ENCODE data around the gene PTCH1. TPM values are rescaled to one million over a fixed set of nuclear protein-coding genes. Genes with fewer than 3 reads are reported as not detected.

PTCH1 gene
- total and polyA plus RNA-seq, 7 donors, result 0.81 to 7.5 (median 3.5) TPM

- no peak for DNase-seq
- no peak for ATAC-seq
- Histone ChIP-seq H3K27me3 (ENCODE audit: insufficient read depth in 3 of 3, low read length in 2 of 3) (no peaks in the 10 kb centered on the region), H3K27ac (no peak overlapping the region), H3K4me1 (no peaks in the 10 kb centered on the region), H3K9me3 (no peaks in the 10 kb centered on the region), H3K4me3 (no peak overlapping the region), H3K36me3 (ENCODE audit: insufficient read depth in 1 of 2, low read depth in 1 of 2) (peaks cover 11 to 80% of the 10 kb centered on the region in 2 donors)
- WGBS, 3 donors, result 82 to 90% (median 89%) methylated on average over 11 of the region's 11 CpGs
- TF ChIP-seq CTCF (IDR thresholded peaks at IDR 0.05), result no peak
- intact Hi-C loops (cut with DNase I), result no loop called here
These were observed 39.3 kb downstream of the PTCH1 start for GRCh38 chr9:95477441-95477840.

GRCh38 chr9:95468791-95469190, 48.0 kb downstream of the PTCH1 start:
- intact Hi-C loops (cut with DNase I), result no loop called here
- DNase-seq (no peak), ATAC-seq (no peak)
- no peaks in the 10 kb centered on the region for H3K4me1 ChIP-seq
- WGBS, 3 donors, result 96% methylated on average over 19 of the region's 19 CpGs
- no peaks in the 10 kb centered on the region for H3K27me3 ChIP-seq (ENCODE audit: insufficient read depth in 3 of 3, low read length in 2 of 3)
- no peaks in the 10 kb centered on the region for H3K9me3 ChIP-seq
- H3K4me3 ChIP-seq, result no peak overlapping the region
- no peak for TF ChIP-seq CTCF (IDR thresholded peaks at IDR 0.05)
- peaks cover 5 to 96% of the 10 kb centered on the region in 2 donors for H3K36me3 ChIP-seq (ENCODE audit: insufficient read depth in 1 of 2, low read depth in 1 of 2)
- H3K27ac ChIP-seq, result no peak overlapping the region

- Histone ChIP-seq H3K9me3 (no peaks in the 10 kb centered on the region), H3K4me3 (no peak overlapping the region), H3K4me1 (peaks cover 9% of the 10 kb centered on the region), H3K27me3 (ENCODE audit: insufficient read depth in 3 of 3, low read length in 2 of 3) (no peaks in the 10 kb centered on the region), H3K27ac (no peak overlapping the region), H3K36me3 (ENCODE audit: insufficient read depth in 1 of 2, low read depth in 1 of 2) (peaks cover 2 to 80% of the 10 kb centered on the region in 2 donors)
- 64 to 88% (median 79%) methylated on average over 4 of the region's 4 CpGs for WGBS, 3 donors
- TF ChIP-seq CTCF (IDR thresholded peaks at IDR 0.05), result no peak
- no peak for ATAC-seq
- DNase-seq, result no peak
- intact Hi-C loops (cut with DNase I), result no loop called here
These were observed 51.7 kb downstream of the PTCH1 start for GRCh38 chr9:95465115-95465514.

GRCh38 chr9:95463148-95464060, 53.4 kb downstream of the PTCH1 start:
- intact Hi-C loops (cut with DNase I), result loop anchor here in 1 of 2 donors (2.0 kb wide), 1 partner anchor 43 kb away; no protein-coding TSS in a partner anchor
- no peak for DNase-seq
- Histone ChIP-seq H3K4me1 (peaks cover 9% of the 10 kb centered on the region), H3K27me3 (ENCODE audit: insufficient read depth in 3 of 3, low read length in 2 of 3) (no peaks in the 10 kb centered on the region), H3K4me3 (peak overlapping the region; percentile 43), H3K36me3 (ENCODE audit: insufficient read depth in 1 of 2, low read depth in 1 of 2) (peaks cover 0 to 78% of the 10 kb centered on the region in 2 donors), H3K27ac (no peak overlapping the region), H3K9me3 (no peaks in the 10 kb centered on the region)
- 76 to 79% (median 78%) methylated on average over 21 of the region's 21 CpGs for WGBS, 3 donors
- ATAC-seq, result peak in 1 of 4 donors; percentile 29
- TF ChIP-seq CTCF (IDR thresholded peaks at IDR 0.05), result no peak
